DND-41 (cell line): ENCODE data around the gene CPED1.

Experiments
- ATAC-seq: fragments of 200-7000 bp; cut with Tn5 transposase; 3 replicates; pipeline ENCODE4 v1.9.1; 2021; ENCODE audit warnings: low read depth; ENCODE audit not compliant: insufficient read depth
- DNase-seq: peaks from one replicate; pipeline ENCODE4 v3.0.0-alpha.2; 2020
- H2AFZ ChIP-seq: 2 replicates; pipeline ENCODE4 v1.6.0; 2012; ENCODE audit warnings: low read depth, low read length
- H3K27ac ChIP-seq: 2 replicates; pipeline ENCODE4 v1.5.1; 2012; ENCODE audit warnings: low read length, inconsistent platforms
- H3K27me3 ChIP-seq: fragments of 200-600 bp; sonication (generic); 2 replicates; pipeline ENCODE4 v1.6.0; 2012; ENCODE audit warnings: low read length, mild to moderate bottlenecking, inconsistent platforms; ENCODE audit not compliant: insufficient read depth, poor library complexity
- H3K36me3 ChIP-seq: 2 replicates; pipeline ENCODE4 v1.5.1; 2012; ENCODE audit warnings: low read length, inconsistent platforms; ENCODE audit not compliant: insufficient read depth
- H3K4me1 ChIP-seq: 2 replicates; pipeline ENCODE4 v1.5.1; 2012; ENCODE audit warnings: mild to moderate bottlenecking, low read length; ENCODE audit not compliant: insufficient read depth
- H3K4me2 ChIP-seq: 2 replicates; pipeline ENCODE4 v1.6.0; 2012; ENCODE audit warnings: mild to moderate bottlenecking, moderate library complexity, low read length, inconsistent platforms; ENCODE audit not compliant: insufficient read depth
- H3K4me3 ChIP-seq, 2 experiments: fragments of 200-600 bp in 1 of 2; shearing (Covaris generic) in 1 of 2; 2 replicates each; pipeline ENCODE4 v1.5.1; 2012 to 2016; ENCODE audit warnings: inconsistent platforms in 2 of 2, low read length in 2 of 2, mild to moderate bottlenecking in 2 of 2, low read depth in 1 of 2, moderate library complexity in 1 of 2
- H3K79me2 ChIP-seq: 2 replicates; pipeline ENCODE4 v1.6.0; 2012; ENCODE audit warnings: low read length, inconsistent platforms; ENCODE audit not compliant: insufficient read depth
- H3K9ac ChIP-seq: 2 replicates; pipeline ENCODE4 v1.6.0; 2012; ENCODE audit warnings: low read depth, mild to moderate bottlenecking, inconsistent platforms, low read length, moderate library complexity
- H3K9me3 ChIP-seq: 2 replicates; pipeline ENCODE4 v1.5.1; 2012; ENCODE audit warnings: low read length, moderate library complexity, mild to moderate bottlenecking, inconsistent platforms; ENCODE audit not compliant: insufficient read depth, severe bottlenecking
- H4K20me1 ChIP-seq: 2 replicates; pipeline ENCODE4 v1.6.0; 2012; ENCODE audit warnings: low read length; ENCODE audit not compliant: insufficient read depth
- CTCF ChIP-seq: IDR thresholded peaks from 2 replicates; pipeline ENCODE4 v1.5.1; 2012; ENCODE audit warnings: borderline replicate concordance, low read length, moderate library complexity, mild to moderate bottlenecking; ENCODE audit not compliant: poor library complexity, severe bottlenecking; ENCODE audit errors: extremely low read depth
- EZH2 ChIP-seq: IDR thresholded peaks from 3 replicates; pipeline ENCODE4 v1.6.1; 2012; ENCODE audit warnings: borderline replicate concordance, low read depth, mild to moderate bottlenecking, moderate library complexity, low read length, inconsistent platforms; ENCODE audit not compliant: severe bottlenecking

Gene CPED1

GRCh38 chr7:121076350-121077164 is 88.0 kb downstream of the CPED1 start:
- no peak for DNase-seq
- Histone ChIP-seq H3K27me3 (no peaks in the 10 kb centered on the region), H3K9me3 (no peaks in the 10 kb centered on the region), H3K4me1 (no peaks in the 10 kb centered on the region), H3K9ac (no peak overlapping the region), H3K79me2 (no peaks in the 10 kb centered on the region), H3K4me3 (no peak overlapping the region), H3K27ac (no peak overlapping the region), H4K20me1 (no peaks in the 10 kb centered on the region), H3K36me3 (no peaks in the 10 kb centered on the region), H3K4me2 (no peak overlapping the region), H2AFZ (no peak overlapping the region)
- TF ChIP-seq CTCF (no peak), EZH2 (no peak)
- no peak for ATAC-seq

GRCh38 chr7:121077165-121077630 is 88.7 kb downstream of the CPED1 start:
- Histone ChIP-seq H3K36me3 (no peaks in the 10 kb centered on the region), H3K27me3 (no peaks in the 10 kb centered on the region), H3K4me2 (no peak overlapping the region), H3K9me3 (no peaks in the 10 kb centered on the region), H3K79me2 (no peaks in the 10 kb centered on the region), H3K27ac (no peak overlapping the region), H3K9ac (no peak overlapping the region), H3K4me3 (no peak overlapping the region), H2AFZ (no peak overlapping the region), H3K4me1 (no peaks in the 10 kb centered on the region), H4K20me1 (no peaks in the 10 kb centered on the region)
- ATAC-seq (no peak), DNase-seq (no peak)
- TF ChIP-seq CTCF = no peak
- no peak for TF ChIP-seq EZH2

GRCh38 chr7:121078701-121079227 is 90.3 kb downstream of the CPED1 start:
- H3K4me3 ChIP-seq = no peak overlapping the region
- no peaks in the 10 kb centered on the region for H3K79me2 ChIP-seq
- no peaks in the 10 kb centered on the region for H3K4me1 ChIP-seq
- no peak overlapping the region for H3K27ac ChIP-seq
- H3K36me3 ChIP-seq = no peaks in the 10 kb centered on the region
- DNase-seq = no peak
- H4K20me1 ChIP-seq = no peaks in the 10 kb centered on the region
- H3K9me3 ChIP-seq = no peaks in the 10 kb centered on the region
- H3K4me2 ChIP-seq = no peak overlapping the region
- H2AFZ ChIP-seq = no peak overlapping the region
- H3K27me3 ChIP-seq = no peaks in the 10 kb centered on the region
- no peak overlapping the region for H3K9ac ChIP-seq
- TF ChIP-seq CTCF (no peak), EZH2 (no peak)
- no peak for ATAC-seq
